HCT116 (cell line): ENCODE data around the gene SHF. TPM values are rescaled to one million over a fixed set of nuclear protein-coding genes. Genes with fewer than 3 reads are reported as not detected.

Source experiments
- ATAC-seq: fragments of 200-7000 bp; cut with Tn5 transposase; 2 replicates; pipeline ENCODE4 v1.9.1; 2020; ENCODE audit warnings: mild to moderate bottlenecking, moderate library complexity
- BruUV-seq: library from RNA; stranded (reverse); fragments of 400-500 nt; replicated peaks from 2 replicates; lab custom pipeline; 2021; lab: Mats Ljungman, UMichigan
- CTCF ChIA-PET: fragments of 300-600 bp; sonication (Branson Sonifier 250); formaldehyde crosslinking; loops from one replicate; lab custom pipeline; 2021; ENCODE audit warnings: antibody characterized with exemption; lab: Charles Lee
- POLR2A ChIA-PET: fragments of 300-600, 350-600 bp; sonication (Branson Sonifier 250); formaldehyde crosslinking; loops from one replicate; lab custom pipeline; 2021; ENCODE audit warnings: antibody characterized with exemption; lab: Charles Lee
- RAD21 ChIA-PET, 2 experiments: fragments of 300-600 bp; sonication (Branson Sonifier 250); formaldehyde crosslinking; loops; one replicate each; lab custom pipeline; 2023; ENCODE audit warnings: low total read pairs in 2 of 2; ENCODE audit not compliant: uncharacterized antibody in 2 of 2, unreplicated experiment in 2 of 2, low non-redundant PET in 1 of 2; lab: Charles Lee
- DNase-seq: peaks from one replicate; pipeline ENCODE4 v3.0.0-alpha.2; 2010; ENCODE audit warnings: low read depth, low spot score
- H2AFZ ChIP-seq: fragments of 200-600 bp; shearing (Covaris generic), sonication (generic); 2 replicates; pipeline ENCODE4 v1.6.1; 2017; ENCODE audit warnings: low read depth, mixed run types, mixed read lengths, antibody characterized with exemption, low read length; ENCODE audit not compliant: poor library complexity, severe bottlenecking
- H3K27ac ChIP-seq: 2 replicates; pipeline ENCODE4 v1.5.1; 2012; ENCODE audit warnings: low read depth, low read length
- H3K27me3 ChIP-seq: fragments of 200-600 bp; sonication (generic); 2 replicates; pipeline ENCODE4 v1.6.1; 2016; ENCODE audit warnings: mixed run types, low read length, mixed read lengths; ENCODE audit not compliant: insufficient read depth
- H3K36me3 ChIP-seq, 2 experiments: fragments of 200-500 bp in 1 of 2; fragments of 200-600 bp in 1 of 2; sonication (Bioruptor generic) in 1 of 2; sonication (generic) in 1 of 2; 2 replicates each; pipeline versions ENCODE4 v1.5.1 to v1.6.1; 2014 to 2016; ENCODE audit warnings: low read length in 2 of 2, inconsistent platforms in 1 of 2, mixed read lengths in 1 of 2, mixed run types in 1 of 2; ENCODE audit not compliant: insufficient read depth in 2 of 2, control insufficient read depth in 1 of 2
- H3K4me1 ChIP-seq, 2 experiments: fragments of 200-600 bp in 1 of 2; sonication (generic) in 1 of 2; 2 replicates each; pipeline versions ENCODE4 v1.5.1 to v1.6.1; 2012 to 2017; ENCODE audit warnings: low read length in 2 of 2, inconsistent platforms in 1 of 2, mild to moderate bottlenecking in 1 of 2, mixed read lengths in 1 of 2, mixed run types in 1 of 2, moderate library complexity in 1 of 2; ENCODE audit not compliant: insufficient read depth in 2 of 2, control insufficient read depth in 1 of 2
- H3K4me2 ChIP-seq: fragments of 200-600 bp; sonication (generic); 2 replicates; pipeline ENCODE4 v1.6.1; 2017; ENCODE audit warnings: mixed run types, low read length, mixed read lengths
- H3K4me3 ChIP-seq, 2 experiments: fragments of 200-600 bp in 1 of 2; sonication (generic) in 1 of 2; replicated peaks in 1 of 2; 2 replicates each; pipeline ENCODE4 v1.5.1; 2011 to 2016; ENCODE audit warnings: low read length in 2 of 2, control low read depth in 1 of 2, low read depth in 1 of 2, mild to moderate bottlenecking in 1 of 2, mixed read lengths in 1 of 2, mixed run types in 1 of 2
- H3K79me2 ChIP-seq: fragments of 200-600 bp; sonication (generic); 2 replicates; pipeline ENCODE4 v1.6.1; 2017; ENCODE audit warnings: mild to moderate bottlenecking, mixed run types, low read length, moderate library complexity, mixed read lengths; ENCODE audit not compliant: insufficient read depth
- H3K9ac ChIP-seq: fragments of 200-600 bp; sonication (generic); 2 replicates; pipeline ENCODE4 v1.6.1; 2016; ENCODE audit warnings: low read length, mixed read lengths
- H3K9me2 ChIP-seq: fragments of 200-600 bp; sonication (generic), shearing (Covaris generic); 2 replicates; pipeline ENCODE4 v1.6.1; 2017; ENCODE audit warnings: mixed run types, mild to moderate bottlenecking, moderate library complexity; ENCODE audit not compliant: insufficient read depth
- H3K9me3 ChIP-seq, 2 experiments: fragments of 200-500 bp in 1 of 2; fragments of 200-600 bp in 1 of 2; sonication (Bioruptor generic) in 1 of 2; sonication (generic) in 1 of 2; 2 replicates each; pipeline ENCODE4 v1.6.1; 2014 to 2017; ENCODE audit warnings: low read length in 2 of 2, mixed read lengths in 2 of 2, inconsistent platforms in 1 of 2, low read depth in 1 of 2, mild to moderate bottlenecking in 1 of 2, mixed run types in 1 of 2, moderate library complexity in 1 of 2; ENCODE audit not compliant: control insufficient read depth in 1 of 2, insufficient read depth in 1 of 2
- H4K20me1 ChIP-seq: fragments of 200-600 bp; sonication (generic), shearing (Covaris generic); 2 replicates; pipeline ENCODE4 v1.6.1; 2017; ENCODE audit warnings: mixed run types, mild to moderate bottlenecking, moderate library complexity; ENCODE audit not compliant: insufficient read depth
- CBX3 ChIP-seq: IDR thresholded peaks from 2 replicates; pipeline ENCODE4 v1.6.1; 2012; ENCODE audit warnings: low read depth
- EGR1 ChIP-seq: IDR thresholded peaks from 2 replicates; pipeline ENCODE4 v1.6.1; 2012; ENCODE audit warnings: low read depth
- ELF1 ChIP-seq: IDR thresholded peaks from 2 replicates; pipeline ENCODE4 v1.6.1; 2012; ENCODE audit warnings: low read depth, borderline replicate concordance
- EZH2 ChIP-seq: fragments of 200-600 bp; sonication (generic); IDR thresholded peaks from 2 replicates; pipeline ENCODE4 v1.6.1; 2017; ENCODE audit warnings: antibody characterized with exemption, mixed run types
- EZH2phosphoT487 ChIP-seq: fragments of 200-600 bp; IDR thresholded peaks from 2 replicates; pipeline ENCODE4 v1.6.1; 2018; ENCODE audit warnings: antibody characterized with exemption, borderline replicate concordance
- FOSL1 ChIP-seq: IDR thresholded peaks from 2 replicates; pipeline ENCODE4 v1.6.1; 2012; ENCODE audit warnings: low read depth
- JUND ChIP-seq: IDR thresholded peaks from 2 replicates; pipeline ENCODE4 v1.6.1; 2012
- POLR2A ChIP-seq: IDR thresholded peaks from 2 replicates; pipeline ENCODE4 v1.7.0; 2011; ENCODE audit warnings: borderline replicate concordance; ENCODE audit not compliant: insufficient read depth, insufficient read length; ENCODE audit errors: extremely low read depth
- POLR2AphosphoS5 ChIP-seq: IDR thresholded peaks from 2 replicates; pipeline ENCODE4 v1.6.1; 2011; ENCODE audit warnings: mild to moderate bottlenecking, low read depth, low read length, moderate library complexity
- RAD21 ChIP-seq: IDR thresholded peaks from 2 replicates; pipeline ENCODE4 v1.6.1; 2012; ENCODE audit warnings: low read depth, mild to moderate bottlenecking
- SIN3A ChIP-seq: IDR thresholded peaks from 2 replicates; pipeline ENCODE4 v1.6.1; 2012; ENCODE audit warnings: low read depth
- SRF ChIP-seq: IDR thresholded peaks from 2 replicates; pipeline ENCODE4 v1.6.1; 2012; ENCODE audit warnings: low read depth
- TCF7L2 ChIP-seq: IDR thresholded peaks from 2 replicates; pipeline ENCODE4 v1.7.0; 2011; ENCODE audit warnings: borderline replicate concordance, inconsistent platforms; ENCODE audit not compliant: insufficient read depth, insufficient read length; ENCODE audit errors: extremely low read depth
- YY1 ChIP-seq: IDR thresholded peaks from 2 replicates; pipeline ENCODE4 v1.6.1; 2011; ENCODE audit warnings: low read length, low read depth, moderate library complexity, mild to moderate bottlenecking; ENCODE audit not compliant: insufficient replicate concordance; ENCODE audit errors: extremely low read depth
- ZFX ChIP-seq: fragments of 450-650 bp; IDR thresholded peaks from 2 replicates; pipeline ENCODE4 v1.6.1; 2017
- ZNF274 ChIP-seq: fragments of 200-500 bp; sonication (Bioruptor generic); IDR thresholded peaks from 2 replicates; pipeline ENCODE4 v1.6.1; 2014; ENCODE audit warnings: mild to moderate bottlenecking, low read depth, low read length, inconsistent platforms
- intact Hi-C: fragments of 100-400 bp; cut with micrococcal nuclease; formaldehyde crosslinking; loops from 2 replicates; pipeline ENCODE4 v1.10.0; 2022
- total RNA-seq: library from RNA; stranded (reverse); gene quantifications from one replicate; pipeline ENCODE4 v1.2.1, GENCODE V29; 2021; ENCODE audit not compliant: unreplicated experiment
- TF ChIP-seq, protein P1 (sequence below): IDR thresholded peaks from 2 replicates; pipeline ENCODE4 v1.6.1; 2012
- TF ChIP-seq, protein P2 (sequence below): IDR thresholded peaks from 2 replicates; pipeline ENCODE4 v1.6.1; 2012; ENCODE audit warnings: low read depth
- TF ChIP-seq, protein P3 (sequence below), 3 experiments: fragments of 200-600 bp in 1 of 3; sonication (generic) in 1 of 3; IDR thresholded peaks in 2 of 3; conservative IDR thresholded peaks in 1 of 3; 2 replicates each; pipeline ENCODE4 v1.5.1; 2012 to 2017; ENCODE audit warnings: low read depth in 2 of 3, low read length in 2 of 3, antibody characterized with exemption in 1 of 3, borderline replicate concordance in 1 of 3, control low read depth in 1 of 3, mild to moderate bottlenecking in 1 of 3, mixed read lengths in 1 of 3, mixed run types in 1 of 3, moderate library complexity in 1 of 3; ENCODE audit not compliant: insufficient read depth in 1 of 3

SHF gene
- total RNA-seq, 1 experiment from 2014 or later = 2.6 TPM

DNA sequence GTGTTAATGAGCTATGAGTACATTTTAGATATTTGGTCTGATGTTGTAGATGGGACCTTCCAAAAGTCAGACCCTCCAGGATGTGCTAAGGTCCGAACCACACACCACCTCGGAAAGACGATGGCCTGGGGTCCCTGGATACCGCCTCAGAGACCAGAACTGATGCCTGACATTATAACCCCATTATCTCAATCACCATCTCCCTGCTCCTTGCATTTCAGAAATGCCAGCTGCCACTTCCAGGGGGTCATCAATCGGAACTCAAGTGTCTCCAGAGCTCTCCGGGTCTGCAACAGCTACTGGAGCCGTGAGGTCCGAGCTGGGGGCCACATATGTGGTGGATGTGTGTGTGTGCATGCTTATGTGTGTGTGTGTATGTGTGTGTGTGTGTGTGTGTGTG lies 50.1 kb downstream of the SHF start:
- no peak overlapping the region for H3K4me2 ChIP-seq
- H3K27me3 ChIP-seq = no peaks in the 10 kb centered on the region
- intact Hi-C loops = no loop called here
- peaks cover 0 to 5% of the 10 kb centered on the region in 2 experiments; a peak in 1 of 4 replicates for H3K36me3 ChIP-seq
- no peaks in the 10 kb centered on the region for H3K9me2 ChIP-seq
- no peak overlapping the region for H3K4me3 ChIP-seq
- H4K20me1 ChIP-seq = no peaks in the 10 kb centered on the region
- ChIA-PET CTCF (interaction anchor here (0.7 kb wide), 1 partner anchor 11 kb away, joined by 4 read pairs; no protein-coding TSS in a partner anchor), POLR2A (no interaction called here), RAD21 (interaction anchor here in 1 of 2 experiments (0.5 kb wide), 1 partner anchor 30 kb away, joined by 3 read pairs; no protein-coding TSS in a partner anchor)
- H3K27ac ChIP-seq = no peak overlapping the region
- no peaks in the 10 kb centered on the region for H3K9me3 ChIP-seq
- H3K79me2 ChIP-seq = no peaks in the 10 kb centered on the region
- ATAC-seq (no peak), DNase-seq (no peak)
- H2AFZ ChIP-seq = no peak overlapping the region
- H3K4me1 ChIP-seq = no peaks in the 10 kb centered on the region
- no peak for TF ChIP-seq TCF7L2
- TF ChIP-seq, protein P1, sequence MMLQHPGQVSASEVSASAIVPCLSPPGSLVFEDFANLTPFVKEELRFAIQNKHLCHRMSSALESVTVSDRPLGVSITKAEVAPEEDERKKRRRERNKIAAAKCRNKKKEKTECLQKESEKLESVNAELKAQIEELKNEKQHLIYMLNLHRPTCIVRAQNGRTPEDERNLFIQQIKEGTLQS = no peak
- no peak for TF ChIP-seq CBX3
- TF ChIP-seq ELF1 = no peak
- TF ChIP-seq, protein P2, sequence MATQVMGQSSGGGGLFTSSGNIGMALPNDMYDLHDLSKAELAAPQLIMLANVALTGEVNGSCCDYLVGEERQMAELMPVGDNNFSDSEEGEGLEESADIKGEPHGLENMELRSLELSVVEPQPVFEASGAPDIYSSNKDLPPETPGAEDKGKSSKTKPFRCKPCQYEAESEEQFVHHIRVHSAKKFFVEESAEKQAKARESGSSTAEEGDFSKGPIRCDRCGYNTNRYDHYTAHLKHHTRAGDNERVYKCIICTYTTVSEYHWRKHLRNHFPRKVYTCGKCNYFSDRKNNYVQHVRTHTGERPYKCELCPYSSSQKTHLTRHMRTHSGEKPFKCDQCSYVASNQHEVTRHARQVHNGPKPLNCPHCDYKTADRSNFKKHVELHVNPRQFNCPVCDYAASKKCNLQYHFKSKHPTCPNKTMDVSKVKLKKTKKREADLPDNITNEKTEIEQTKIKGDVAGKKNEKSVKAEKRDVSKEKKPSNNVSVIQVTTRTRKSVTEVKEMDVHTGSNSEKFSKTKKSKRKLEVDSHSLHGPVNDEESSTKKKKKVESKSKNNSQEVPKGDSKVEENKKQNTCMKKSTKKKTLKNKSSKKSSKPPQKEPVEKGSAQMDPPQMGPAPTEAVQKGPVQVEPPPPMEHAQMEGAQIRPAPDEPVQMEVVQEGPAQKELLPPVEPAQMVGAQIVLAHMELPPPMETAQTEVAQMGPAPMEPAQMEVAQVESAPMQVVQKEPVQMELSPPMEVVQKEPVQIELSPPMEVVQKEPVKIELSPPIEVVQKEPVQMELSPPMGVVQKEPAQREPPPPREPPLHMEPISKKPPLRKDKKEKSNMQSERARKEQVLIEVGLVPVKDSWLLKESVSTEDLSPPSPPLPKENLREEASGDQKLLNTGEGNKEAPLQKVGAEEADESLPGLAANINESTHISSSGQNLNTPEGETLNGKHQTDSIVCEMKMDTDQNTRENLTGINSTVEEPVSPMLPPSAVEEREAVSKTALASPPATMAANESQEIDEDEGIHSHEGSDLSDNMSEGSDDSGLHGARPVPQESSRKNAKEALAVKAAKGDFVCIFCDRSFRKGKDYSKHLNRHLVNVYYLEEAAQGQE = no peak
- no peak for TF ChIP-seq SIN3A
- no peak for TF ChIP-seq ZFX
- TF ChIP-seq, protein P3, sequence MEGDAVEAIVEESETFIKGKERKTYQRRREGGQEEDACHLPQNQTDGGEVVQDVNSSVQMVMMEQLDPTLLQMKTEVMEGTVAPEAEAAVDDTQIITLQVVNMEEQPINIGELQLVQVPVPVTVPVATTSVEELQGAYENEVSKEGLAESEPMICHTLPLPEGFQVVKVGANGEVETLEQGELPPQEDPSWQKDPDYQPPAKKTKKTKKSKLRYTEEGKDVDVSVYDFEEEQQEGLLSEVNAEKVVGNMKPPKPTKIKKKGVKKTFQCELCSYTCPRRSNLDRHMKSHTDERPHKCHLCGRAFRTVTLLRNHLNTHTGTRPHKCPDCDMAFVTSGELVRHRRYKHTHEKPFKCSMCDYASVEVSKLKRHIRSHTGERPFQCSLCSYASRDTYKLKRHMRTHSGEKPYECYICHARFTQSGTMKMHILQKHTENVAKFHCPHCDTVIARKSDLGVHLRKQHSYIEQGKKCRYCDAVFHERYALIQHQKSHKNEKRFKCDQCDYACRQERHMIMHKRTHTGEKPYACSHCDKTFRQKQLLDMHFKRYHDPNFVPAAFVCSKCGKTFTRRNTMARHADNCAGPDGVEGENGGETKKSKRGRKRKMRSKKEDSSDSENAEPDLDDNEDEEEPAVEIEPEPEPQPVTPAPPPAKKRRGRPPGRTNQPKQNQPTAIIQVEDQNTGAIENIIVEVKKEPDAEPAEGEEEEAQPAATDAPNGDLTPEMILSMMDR (IDR thresholded peaks at IDR 0.05 in 2 of 3, conservative IDR thresholded peaks at IDR 0.05 in 1 of 3; ENCODE audit: borderline replicate concordance in 1 of 3, insufficient read depth in 1 of 3, low read depth in 2 of 3, low read length in 2 of 3) = no peak
- TF ChIP-seq EZH2phosphoT487 = no peak
- TF ChIP-seq POLR2A = no peak
- no peak for TF ChIP-seq YY1
- TF ChIP-seq POLR2AphosphoS5 = no peak
- no peak for TF ChIP-seq RAD21
- TF ChIP-seq EZH2 = no peak
- TF ChIP-seq EGR1 = no peak
- no peak for TF ChIP-seq FOSL1
- TF ChIP-seq SRF = no peak
- TF ChIP-seq JUND = no peak
- no peak for TF ChIP-seq ZNF274
- no TSS peak for BruUV-seq
- H3K9ac ChIP-seq = no peak overlapping the region
